Endothelial cell of umbilical vein (primary cell): Measurements from ENCODE around the gene ITGA8.

Experiments used
- CTCF ChIP-seq, 2 donors: IDR thresholded peaks; 1 replicate in 1 of 2; 2 replicates in 1 of 2; pipeline ENCODE4 v1.5.1; 2011; ENCODE audit warnings: low read length in 2 of 2, mild to moderate bottlenecking in 2 of 2, moderate library complexity in 2 of 2, control low read depth in 1 of 2, inconsistent platforms in 1 of 2, low read depth in 1 of 2; ENCODE audit not compliant: insufficient read depth in 1 of 2; ENCODE audit errors: extremely low read depth in 1 of 2
- EZH2 ChIP-seq: IDR thresholded peaks from 2 replicates; pipeline ENCODE4 v1.6.1; 2012; ENCODE audit warnings: borderline replicate concordance, low read depth, mild to moderate bottlenecking, moderate library complexity, low read length, inconsistent platforms; ENCODE audit not compliant: severe bottlenecking
- FOS ChIP-seq: IDR thresholded peaks from 2 replicates; pipeline ENCODE4 v1.6.1; 2011; ENCODE audit warnings: mild to moderate bottlenecking, low read length, moderate library complexity, borderline replicate concordance; ENCODE audit not compliant: insufficient read depth
- GATA2 ChIP-seq: IDR thresholded peaks from 2 replicates; pipeline ENCODE4 v1.7.0; 2011; ENCODE audit warnings: low read depth, mild to moderate bottlenecking, moderate library complexity, mixed read lengths, low read length; ENCODE audit not compliant: insufficient read length, insufficient read depth
- JUN ChIP-seq: IDR thresholded peaks from 2 replicates; pipeline ENCODE4 v1.6.1; 2011; ENCODE audit warnings: borderline replicate concordance, low read depth; ENCODE audit not compliant: insufficient read length, insufficient read depth
- MAX ChIP-seq: IDR thresholded peaks from 2 replicates; pipeline ENCODE4 v1.6.1; 2011; ENCODE audit not compliant: insufficient read depth, insufficient read length
- MYC ChIP-seq: IDR thresholded peaks from one replicate; pipeline ENCODE4 v1.6.1; 2011; ENCODE audit warnings: mild to moderate bottlenecking, low read depth, low read length
- POLR2A ChIP-seq: IDR thresholded peaks from 2 replicates; pipeline ENCODE4 v1.6.1; 2012; ENCODE audit warnings: low read depth, mild to moderate bottlenecking, control low read depth, low read length
- POLR2AphosphoS5 ChIP-seq: IDR thresholded peaks from 2 replicates; pipeline ENCODE4 v1.6.1; 2012; ENCODE audit warnings: low read depth, mild to moderate bottlenecking, control low read depth, low read length, moderate library complexity; ENCODE audit not compliant: insufficient read depth

- no peak for TF ChIP-seq POLR2A
- no peak for TF ChIP-seq POLR2AphosphoS5
- no peak for TF ChIP-seq CTCF (IDR thresholded peaks at IDR 0.05; ENCODE audit: extremely low read depth in 1 of 2, insufficient read depth in 1 of 2, low read depth in 1 of 2, low read length in 2 of 2)
- TF ChIP-seq EZH2: no peak
- no peak for TF ChIP-seq GATA2
- no peak for TF ChIP-seq FOS
- TF ChIP-seq MYC: no peak
- no peak for TF ChIP-seq MAX
- TF ChIP-seq JUN: no peak
These were observed 175.7 kb downstream of the ITGA8 start for GRCh38 chr10:15543994-15544393.
